HL-60/S4 (cell line): ENCODE results near the gene RGS17.
"Not testable (repeated sequence)": the region's sequence is repeated elsewhere in the genome, so short reads cannot be mapped to it uniquely, and the experiment has no call there.

ENCODE experiments used
- in situ Hi-C: fragments of 300-500 bp; cut with MboI; formaldehyde crosslinking; loops from 2 replicates; pipeline ENCODE4 v1.14.3; 2022; ENCODE audit warnings: low sequenced_read_pairs

The RGS17 gene

GRCh38 chr6:153043719-153044118, 87.4 kb downstream of the RGS17 start:
- in situ Hi-C loops, result no loop called here

- in situ Hi-C loops, result no loop called here
Measured at GRCh38 chr6:153038378-153039057, 92.6 kb downstream of the RGS17 start.

GRCh38 chr6:153034139-153034538, 96.9 kb downstream of the RGS17 start:
- in situ Hi-C loops, result no loop called here

- in situ Hi-C loops, result no loop called here
Measured at GRCh38 chr6:153032255-153032882, 98.7 kb downstream of the RGS17 start.

GRCh38 chr6:153031335-153031955, 99.6 kb downstream of the RGS17 start:
- in situ Hi-C loops, result no loop called here

- in situ Hi-C loops, result no loop called here
Measured at GRCh38 chr6:153028963-153029362, 102.1 kb downstream of the RGS17 start.

GRCh38 chr6:153028286-153028685, 102.8 kb downstream of the RGS17 start:
- in situ Hi-C loops, result no loop called here

- in situ Hi-C loops, result no loop called here
Measured at GRCh38 chr6:153027480-153027879, 103.6 kb downstream of the RGS17 start.

- in situ Hi-C loops, result no loop called here
Measured at GRCh38 chr6:153024709-153025017, 106.4 kb downstream of the RGS17 start.

- in situ Hi-C loops, result no loop called here
Measured at GRCh38 chr6:153023977-153024708, 106.9 kb downstream of the RGS17 start.

GRCh38 chr6:153018355-153018754, 112.7 kb downstream of the RGS17 start:
- in situ Hi-C loops, result no loop called here

- in situ Hi-C loops, result no loop called here
Measured at GRCh38 chr6:153016846-153017245, 114.2 kb downstream of the RGS17 start.

GRCh38 chr6:153015094-153015640, 115.9 kb downstream of the RGS17 start:
- in situ Hi-C loops, result no loop called here

- in situ Hi-C loops, result no loop called here
Measured at GRCh38 chr6:153013438-153013837, 117.6 kb downstream of the RGS17 start.

- in situ Hi-C loops, result no loop called here
Measured at GRCh38 chr6:153012856-153013255, 118.2 kb downstream of the RGS17 start.

- in situ Hi-C loops, result no loop called here
Measured at GRCh38 chr6:153003366-153003690, 127.8 kb downstream of the RGS17 start.

GRCh38 chr6:153002613-153003365, 128.3 kb downstream of the RGS17 start, which contains the start of gene MTRF1L:
MTRF1L (minus strand) TSS chr6:153002709; CDS start chr6:153002685, 24 bp downstream.
- in situ Hi-C loops, result no loop called here

GRCh38 chr6:153001767-153002612, 129.1 kb downstream of the RGS17 start:
- in situ Hi-C loops, result no loop called here

GRCh38 chr6:153000790-153001189, 130.3 kb downstream of the RGS17 start:
- in situ Hi-C loops, result not testable (repeated sequence)

GRCh38 chr6:153000243-153000642, 130.8 kb downstream of the RGS17 start:
- in situ Hi-C loops, result no loop called here
